ENCODE measurements around the gene NTF4. TPM values are rescaled to one million over a fixed set of nuclear protein-coding genes. Genes with fewer than 3 reads are reported as not detected.
"Not testable (repeated sequence)": the region's sequence is repeated elsewhere in the genome, so short reads cannot be mapped to it uniquely, and the experiment has no call there.

The NTF4 gene
- total and polyA plus RNA-seq, 2 of the 8 experiments (the other 6 are each of a cell fraction or from before 2014, with no cell fraction given) = 3.1 to 6.5 TPM

GRCh38 chr19:49024233-49024632, 40.4 kb downstream of the NTF4 start, which contains the start of gene CGB3:
CGB3 (minus strand) TSS chr19:49024333; CDS start chr19:49023971, 362 bp downstream.
- H2BK20ac ChIP-seq (ENCODE audit: low read length); H3K4me1 ChIP-seq (replicated peaks in 1 of 4; ENCODE audit: control insufficient read depth in 3 of 4, insufficient read depth in 4 of 4, low read length in 3 of 4); H2BK15ac ChIP-seq (ENCODE audit: low read length); H4K8ac ChIP-seq (ENCODE audit: extremely low read depth, insufficient read depth, low read length); H3K23me2 ChIP-seq (ENCODE audit: low read depth, low read length); H3K18ac ChIP-seq (ENCODE audit: extremely low read depth, low read length); H3K14ac ChIP-seq (ENCODE audit: insufficient read length); H4K5ac ChIP-seq (ENCODE audit: insufficient read length, low read depth, low read length); H3K4me2 ChIP-seq (ENCODE audit: insufficient read depth in 1 of 2, low read depth in 2 of 2, low read length in 2 of 2); H3K79me1 ChIP-seq (ENCODE audit: low read depth, low read length); H4K91ac ChIP-seq (replicated peaks; ENCODE audit: insufficient read length, low read length); H4K20me1 ChIP-seq (replicated peaks in 1 of 2; ENCODE audit: control insufficient read depth in 1 of 2, insufficient read depth in 2 of 2, low read length in 2 of 2); H3K79me2 ChIP-seq (ENCODE audit: control insufficient read depth in 1 of 2, insufficient read depth in 2 of 2, low read length in 2 of 2); FAIRE-seq; H2BK12ac ChIP-seq (ENCODE audit: low read depth, low read length); POLR2A ChIA-PET (ENCODE audit: partially characterized antibody); DNase-seq (ENCODE audit: low read depth in 1 of 2, low spot score in 2 of 2); H3K36me3 ChIP-seq (ENCODE audit: control insufficient read depth in 2 of 4, insufficient read depth in 4 of 4, low read length in 3 of 4); H3K23ac ChIP-seq (ENCODE audit: insufficient read length); H2BK5ac ChIP-seq (ENCODE audit: low read depth, low read length); H3K9ac ChIP-seq (replicated peaks in 1 of 4; ENCODE audit: extremely low read depth in 1 of 4, low read depth in 3 of 4, low read length in 3 of 4); H3K4ac ChIP-seq (replicated peaks; ENCODE audit: insufficient read length, low read depth, low read length); H3K56ac ChIP-seq (replicated peaks; ENCODE audit: insufficient read length, low read depth, low read length); H2BK120ac ChIP-seq (replicated peaks; ENCODE audit: low read depth, low read length); H3K4me3 ChIP-seq (ENCODE audit: extremely low read depth in 1 of 4, insufficient read depth in 2 of 4, low read depth in 3 of 4, low read length in 4 of 4); CTCF ChIA-PET (ENCODE audit: partially characterized antibody); H3K27me3 ChIP-seq (replicated peaks in 1 of 4; ENCODE audit: control insufficient read depth in 3 of 4, extremely low read depth in 1 of 4, insufficient read depth in 3 of 4, low read length in 3 of 4); H2AFZ ChIP-seq (ENCODE audit: low read length); H3K9me3 ChIP-seq (ENCODE audit: insufficient read depth in 2 of 2, low read depth in 1 of 2, low read length in 1 of 2); H2AK5ac ChIP-seq (ENCODE audit: low read depth, low read length); H3K27ac ChIP-seq (ENCODE audit: low read depth, low read length): not testable (repeated sequence)
- 100% methylated on average over 1 of the region's 15 CpGs; no CpG with 5 or more reads in 1 of the 2 experiments for WGBS, 2 experiments (ENCODE audit: extremely low coverage in 1 of 2, insufficient coverage in 1 of 2, insufficient read length in 1 of 2, insufficient replicate concordance in 2 of 2, low coverage in 1 of 2, low lambda C conversion rate in 2 of 2, missing lambda C conversion rate in 1 of 2)

All from H1 (cell line).